GM12873 (cell line): Measurements from ENCODE around the gene CXorf38.

ENCODE experiments used
- CTCF ChIP-seq: IDR thresholded peaks from 2 replicates; pipeline ENCODE4 v1.5.1; 2012; ENCODE audit warnings: low read depth, mild to moderate bottlenecking, moderate library complexity, low read length, control low read depth; ENCODE audit not compliant: insufficient read depth; ENCODE audit errors: missing control alignments

CXorf38 gene

GRCh38 chrX:40647307-40648197 is at the start of gene CXorf38:
TSS of gene CXorf38 (minus strand) at chrX:40647561. CDS start at chrX:40647520, 41 bp downstream.
- TF ChIP-seq CTCF: no peak

GRCh38 chrX:40694802-40695201 is 47.4 kb upstream of the CXorf38 start:
- TF ChIP-seq CTCF: no peak

GRCh38 chrX:40688929-40689328 is 41.6 kb upstream of the CXorf38 start:
- TF ChIP-seq CTCF: no peak

- no peak for TF ChIP-seq CTCF
Measured at GRCh38 chrX:40687169-40687568, 39.8 kb upstream of the CXorf38 start.

GRCh38 chrX:40685362-40685918 is 38.1 kb upstream of the CXorf38 start:
- no peak for TF ChIP-seq CTCF

- TF ChIP-seq CTCF: no peak
Measured at GRCh38 chrX:40684092-40684491, 36.7 kb upstream of the CXorf38 start.

- no peak for TF ChIP-seq CTCF
Measured at GRCh38 chrX:40683245-40683644, 35.9 kb upstream of the CXorf38 start.
